H1 (cell line): ENCODE data around the gene PPP1R12B. TPM values are rescaled to one million over a fixed set of nuclear protein-coding genes. Genes with fewer than 3 reads are reported as not detected.

Source experiments
- CTCF ChIA-PET: fragments of 300-600 bp; sonication (Branson Sonifier 250); formaldehyde crosslinking; loops from one replicate; lab custom pipeline; 2021; ENCODE audit not compliant: partially characterized antibody; lab: Charles Lee
- POLR2A ChIA-PET: fragments of 300-600 bp; sonication (Branson Sonifier 250); formaldehyde crosslinking; loops from one replicate; lab custom pipeline; 2021; ENCODE audit warnings: inconsistent platforms; ENCODE audit not compliant: partially characterized antibody; lab: Charles Lee
- DNase-seq, 2 experiments: peaks; one replicate each; pipeline versions ENCODE4 v3.0.0 to v3.0.0-alpha.2; 2010 to 2022; ENCODE audit warnings: low spot score in 2 of 2, low read depth in 1 of 2, mixed read lengths in 1 of 2
- FAIRE-seq: peaks from 2 replicates; lab custom pipeline; 2011; peaks lifted over from hg19 to GRCh38; lab: Jason Lieb, UNC
- H2AFZ ChIP-seq: 2 replicates; pipeline ENCODE4 v1.8.1; 2012; ENCODE audit warnings: low read length, inconsistent platforms
- H2AK5ac ChIP-seq: 2 replicates; pipeline ENCODE4 v1.6.1; 2013; ENCODE audit warnings: low read depth, low read length
- H2BK120ac ChIP-seq: replicated peaks from 2 replicates; pipeline ENCODE3; 2013; ENCODE audit warnings: low read depth, low read length, inconsistent platforms
- H2BK12ac ChIP-seq: 2 replicates; pipeline ENCODE4 v1.6.1; 2013; ENCODE audit warnings: low read depth, low read length
- H2BK15ac ChIP-seq: 2 replicates; pipeline ENCODE4 v1.6.1; 2013; ENCODE audit warnings: low read length
- H2BK20ac ChIP-seq: 2 replicates; pipeline ENCODE4 v1.6.1; 2013; ENCODE audit warnings: low read length
- H2BK5ac ChIP-seq: 2 replicates; pipeline ENCODE4 v1.6.1; 2013; ENCODE audit warnings: low read depth, low read length
- H3K14ac ChIP-seq: 2 replicates; pipeline ENCODE4 v1.6.1; 2013; ENCODE audit warnings: inconsistent platforms; ENCODE audit not compliant: insufficient read length
- H3K18ac ChIP-seq: 2 replicates; pipeline ENCODE4 v1.6.1; 2013; ENCODE audit warnings: low read length; ENCODE audit errors: extremely low read depth
- H3K23ac ChIP-seq: 2 replicates; pipeline ENCODE4 v1.6.1; 2013; ENCODE audit warnings: inconsistent platforms; ENCODE audit not compliant: insufficient read length
- H3K23me2 ChIP-seq: 2 replicates; pipeline ENCODE4 v1.6.1; 2013; ENCODE audit warnings: low read depth, low read length
- H3K27ac ChIP-seq: 2 replicates; pipeline ENCODE4 v1.6.1; 2011; ENCODE audit warnings: low read depth, low read length, inconsistent platforms
- H3K27me3 ChIP-seq, 4 experiments: replicated peaks in 1 of 4; 1 replicate in 1 of 4; 2 replicates in 3 of 4; pipeline versions ENCODE4 v1.6.1 to v1.8.1; 2011 to 2013; ENCODE audit warnings: low read length in 3 of 4, mild to moderate bottlenecking in 3 of 4, inconsistent platforms in 2 of 4, mixed read lengths in 2 of 4, moderate library complexity in 1 of 4; ENCODE audit not compliant: control insufficient read depth in 3 of 4, insufficient read depth in 3 of 4; ENCODE audit errors: extremely low read depth in 1 of 4
- H3K36me3 ChIP-seq, 4 experiments: 2 replicates each; pipeline versions ENCODE4 v1.6.1 to v1.8.1; 2011 to 2013; ENCODE audit warnings: mild to moderate bottlenecking in 4 of 4, low read length in 3 of 4, moderate library complexity in 2 of 4, control low read depth in 1 of 4, inconsistent platforms in 1 of 4; ENCODE audit not compliant: insufficient read depth in 4 of 4, control insufficient read depth in 2 of 4
- H3K4ac ChIP-seq: replicated peaks from 2 replicates; pipeline ENCODE3; 2013; ENCODE audit warnings: low read length, low read depth, mixed read lengths, inconsistent platforms; ENCODE audit not compliant: insufficient read length
- H3K4me1 ChIP-seq, 4 experiments: replicated peaks in 1 of 4; 1 replicate in 1 of 4; 2 replicates in 3 of 4; pipeline versions ENCODE4 v1.6.1 to v1.8.1; 2011 to 2013; ENCODE audit warnings: low read length in 3 of 4, inconsistent platforms in 2 of 4, mixed read lengths in 1 of 4; ENCODE audit not compliant: insufficient read depth in 4 of 4, control insufficient read depth in 3 of 4
- H3K4me2 ChIP-seq, 2 experiments: 2 replicates each; pipeline versions ENCODE4 v1.6.1 to v1.8.1; 2011 to 2013; ENCODE audit warnings: low read depth in 2 of 2, low read length in 2 of 2, control low read depth in 1 of 2, inconsistent platforms in 1 of 2, mild to moderate bottlenecking in 1 of 2; ENCODE audit not compliant: insufficient read depth in 1 of 2
- H3K4me3 ChIP-seq, 4 experiments: fragments of 200-600, 300-600 bp in 1 of 4; sonication (generic), shearing (Covaris generic), sonication (Bioruptor Twin) in 1 of 4; 2 replicates each; pipeline versions ENCODE4 v1.5.1 to v1.8.1; 2011 to 2016; ENCODE audit warnings: low read length in 4 of 4, low read depth in 3 of 4, control low read depth in 2 of 4, inconsistent platforms in 2 of 4, mild to moderate bottlenecking in 2 of 4, mixed read lengths in 1 of 4, moderate library complexity in 1 of 4; ENCODE audit not compliant: insufficient read depth in 2 of 4; ENCODE audit errors: extremely low read depth in 1 of 4
- H3K56ac ChIP-seq: replicated peaks from 2 replicates; pipeline ENCODE3; 2013; ENCODE audit warnings: low read depth, mild to moderate bottlenecking, mixed read lengths, low read length, inconsistent platforms; ENCODE audit not compliant: insufficient read length
- H3K79me1 ChIP-seq: 2 replicates; pipeline ENCODE4 v1.6.1; 2013; ENCODE audit warnings: low read depth, low read length, control low read depth
- H3K79me2 ChIP-seq, 2 experiments: 2 replicates each; pipeline versions ENCODE4 v1.6.1 to v1.8.1; 2012 to 2013; ENCODE audit warnings: low read length in 2 of 2, mild to moderate bottlenecking in 2 of 2, inconsistent platforms in 1 of 2; ENCODE audit not compliant: insufficient read depth in 2 of 2, control insufficient read depth in 1 of 2
- H3K9ac ChIP-seq, 4 experiments: replicated peaks in 1 of 4; 1 replicate in 1 of 4; 2 replicates in 3 of 4; pipeline versions ENCODE4 v1.6.1 to v1.8.1; 2011 to 2013; ENCODE audit warnings: low read depth in 3 of 4, low read length in 3 of 4, control low read depth in 2 of 4, mild to moderate bottlenecking in 2 of 4, moderate library complexity in 2 of 4, inconsistent platforms in 1 of 4; ENCODE audit errors: extremely low read depth in 1 of 4
- H3K9me3 ChIP-seq, 2 experiments: 2 replicates each; pipeline versions ENCODE4 v1.6.1 to v1.8.1; 2012 to 2013; ENCODE audit warnings: mild to moderate bottlenecking in 2 of 2, moderate library complexity in 2 of 2, control low read depth in 1 of 2, inconsistent platforms in 1 of 2, low read depth in 1 of 2, low read length in 1 of 2, mixed read lengths in 1 of 2; ENCODE audit not compliant: insufficient read depth in 2 of 2
- H4K20me1 ChIP-seq, 2 experiments: replicated peaks in 1 of 2; 2 replicates each; pipeline versions ENCODE3 to v1.8.1; 2011 to 2013; ENCODE audit warnings: inconsistent platforms in 2 of 2, low read length in 2 of 2, mild to moderate bottlenecking in 1 of 2; ENCODE audit not compliant: insufficient read depth in 2 of 2, control insufficient read depth in 1 of 2
- H4K5ac ChIP-seq: 2 replicates; pipeline ENCODE4 v1.6.1; 2013; ENCODE audit warnings: low read length, low read depth, mixed read lengths, inconsistent platforms; ENCODE audit not compliant: insufficient read length
- H4K8ac ChIP-seq: 2 replicates; pipeline ENCODE4 v1.8.0; 2013; ENCODE audit warnings: mild to moderate bottlenecking, moderate library complexity, low read length, inconsistent platforms; ENCODE audit not compliant: insufficient read depth; ENCODE audit errors: extremely low read depth
- H4K91ac ChIP-seq: replicated peaks from 2 replicates; pipeline ENCODE3; 2013; ENCODE audit warnings: low read length, mixed read lengths, inconsistent platforms; ENCODE audit not compliant: insufficient read length
- ASH2L ChIP-seq: fragments of 200-600, 300-600 bp; sonication (generic); IDR thresholded peaks from one replicate; pipeline ENCODE4 v1.7.1; 2017; ENCODE audit warnings: low read length
- HDAC6 ChIP-seq: IDR thresholded peaks from one replicate; pipeline ENCODE4 v1.7.1; 2012; ENCODE audit warnings: low read depth, mild to moderate bottlenecking, inconsistent platforms, low read length, moderate library complexity
- JUN ChIP-seq: IDR thresholded peaks from 2 replicates; pipeline ENCODE4 v1.6.1; 2011; ENCODE audit warnings: low read depth, mild to moderate bottlenecking, improper control_type of control experiment, low read length
- RBBP5 ChIP-seq: IDR thresholded peaks from 2 replicates; pipeline ENCODE4 v1.7.1; 2012; ENCODE audit warnings: low read depth, mild to moderate bottlenecking, inconsistent platforms, low read length, moderate library complexity, borderline replicate concordance
- SIX5 ChIP-seq: IDR thresholded peaks from 2 replicates; pipeline ENCODE4 v1.6.1; 2011; ENCODE audit warnings: mild to moderate bottlenecking, low read depth, low read length
- WGBS, 2 experiments: shearing (Covaris generic) in 1 of 2; methylation state at CpG; one replicate each; pipeline versions ENCODE4 v1.1.6 to v1.1.7; 2013 to 2015; ENCODE audit warnings: low lambda C conversion rate in 2 of 2, mixed read lengths in 2 of 2, inconsistent platforms in 1 of 2, low coverage in 1 of 2, missing lambda C conversion rate in 1 of 2; ENCODE audit not compliant: insufficient replicate concordance in 2 of 2, insufficient coverage in 1 of 2, insufficient read length in 1 of 2; ENCODE audit errors: extremely low coverage in 1 of 2, missing lambda C conversion rate in 1 of 2; 5-methylcytosine and 5-hydroxymethylcytosine counted together
- polyA plus RNA-seq, 7 experiments: library from polyadenylated mRNA; depleted of rRNA in 3 of 7; stranded (reverse) in 5 of 7; unstranded in 2 of 7; fragments of >200 nt in 5 of 7; fragments of 200-250 nt in 2 of 7; gene quantifications; 1 replicate in 5 of 7; 2 replicates in 1 of 7; 4 replicates in 1 of 7; pipeline versions ENCODE4 v1.2.1 to v1.2.3, GENCODE V29; 2011 to 2013; ENCODE audit warnings: missing spikeins in 2 of 7, mixed read lengths in 2 of 7
- total RNA-seq: library from RNA; stranded (reverse); fragmentation: NEBNext Ultra II Directional; extraction: Animal tissue kit (Norgen Biotek cat#: 25700); gene quantifications from 2 replicates; pipeline ENCODE4 v1.2.1, GENCODE V29; 2021

PPP1R12B gene
- total and polyA plus RNA-seq, 2 of the 8 experiments (the other 6 are each of a cell fraction or from before 2014, with no cell fraction given): 7.9 to 18.7 TPM

DNA sequence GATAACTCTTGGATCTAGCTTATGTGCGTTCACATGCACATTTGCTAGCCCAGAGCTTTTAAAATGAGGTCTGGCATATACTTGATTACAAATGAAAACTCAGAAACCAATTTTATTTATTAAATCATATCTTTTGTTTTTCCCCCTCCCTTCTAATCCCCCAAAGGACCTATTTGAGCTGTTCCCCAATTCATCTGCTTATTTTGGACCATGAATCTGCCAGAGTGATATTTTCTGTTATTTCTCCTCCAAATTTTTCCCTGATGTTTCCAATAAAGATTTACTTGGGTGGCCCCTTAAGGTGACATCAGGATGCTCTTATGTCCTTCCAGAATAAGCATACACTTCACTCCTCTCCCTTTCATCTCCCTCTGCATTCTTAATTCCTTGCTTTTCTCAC lies 238.4 kb downstream of the PPP1R12B start:
- WGBS, 2 experiments: 79% methylated on average over 1 of the region's 1 CpG; no CpG with 5 or more reads in 1 of the 2 experiments
- CTCF ChIA-PET: interaction anchor here (1.0 to 4.7 kb wide), 13 partner anchors 9 to 79 kb away, joined by 3 to 27 read pairs (median 4); no protein-coding TSS in a partner anchor
- H3K27ac ChIP-seq: no peak overlapping the region

More for the DNA sequence above, 238.4 kb downstream of the PPP1R12B start:
- Histone ChIP-seq H3K27me3 (no peaks in the 10 kb centered on the region; a peak in 1 of 7 replicates), H2BK20ac (no peak overlapping the region), H4K5ac (no peak overlapping the region), H2BK15ac (no peak overlapping the region), H2BK12ac (no peak overlapping the region), H4K91ac (no peak overlapping the region), H3K18ac (no peak overlapping the region), H3K23ac (no peak overlapping the region), H3K79me2 (no peaks in the 10 kb centered on the region), H2AK5ac (no peak overlapping the region), H3K4ac (no peak overlapping the region), H2BK120ac (no peak overlapping the region), H4K20me1 (no peaks in the 10 kb centered on the region), H2AFZ (no peak overlapping the region), H3K56ac (no peak overlapping the region), H3K9ac (no peak overlapping the region), H3K79me1 (no peaks in the 10 kb centered on the region), H3K9me3 (no peaks in the 10 kb centered on the region), H3K14ac (no peak overlapping the region), H3K4me3 (no peak overlapping the region), H3K4me2 (no peak overlapping the region), H2BK5ac (no peak overlapping the region), H3K23me2 (no peaks in the 10 kb centered on the region), H3K4me1 (no peaks in the 10 kb centered on the region), H3K36me3 (no peaks in the 10 kb centered on the region; a peak in 1 of 8 replicates), H4K8ac (no peak overlapping the region)
- DNase-seq: no peak
- FAIRE-seq: no peak
- TF ChIP-seq JUN (no peak), ASH2L (no peak), RBBP5 (no peak), HDAC6 (no peak), SIX5 (no peak)
- POLR2A ChIA-PET: no interaction called here
